Trophoblast cell (in vitro differentiated cells and primary cell): Measurements from ENCODE around the gene ERBB2.

Experiments
- DNase-seq, 2 donors: peaks; one replicate each; pipeline ENCODE4 v3.0.0-alpha.2; 2016
- H2AFZ ChIP-seq: 2 replicates; pipeline ENCODE4 v1.6.1; 2013; ENCODE audit warnings: low read length, moderate library complexity, mild to moderate bottlenecking; ENCODE audit not compliant: insufficient read depth, poor library complexity
- H2AK5ac ChIP-seq: 2 replicates; pipeline ENCODE4 v1.6.1; 2013; ENCODE audit warnings: mild to moderate bottlenecking, low read length
- H2BK120ac ChIP-seq: 2 replicates; pipeline ENCODE4 v1.6.1; 2013; ENCODE audit warnings: low read length, mild to moderate bottlenecking, moderate library complexity; ENCODE audit not compliant: insufficient read depth, poor library complexity
- H2BK12ac ChIP-seq: 2 replicates; pipeline ENCODE4 v1.6.1; 2013; ENCODE audit warnings: mild to moderate bottlenecking, low read length, moderate library complexity
- H2BK5ac ChIP-seq: 2 replicates; pipeline ENCODE4 v1.6.1; 2013; ENCODE audit warnings: low read length, low read depth, moderate library complexity, mild to moderate bottlenecking; ENCODE audit not compliant: poor library complexity
- H3K14ac ChIP-seq: 2 replicates; pipeline ENCODE4 v1.6.1; 2013; ENCODE audit warnings: mild to moderate bottlenecking, low read length
- H3K18ac ChIP-seq: 2 replicates; pipeline ENCODE4 v1.6.1; 2013; ENCODE audit warnings: mild to moderate bottlenecking, low read length
- H3K23ac ChIP-seq: 2 replicates; pipeline ENCODE4 v1.6.1; 2013; ENCODE audit warnings: low read length
- H3K27ac ChIP-seq: 2 replicates; pipeline ENCODE4 v1.5.1; 2013; ENCODE audit warnings: low read depth, mild to moderate bottlenecking, inconsistent platforms, low read length, moderate library complexity
- H3K27me3 ChIP-seq: 2 replicates; pipeline ENCODE4 v1.6.1; 2013; ENCODE audit warnings: inconsistent platforms, mild to moderate bottlenecking, low read length, moderate library complexity; ENCODE audit not compliant: insufficient read depth
- H3K36me3 ChIP-seq, 2 experiments: 1 replicate in 1 of 2; 2 replicates in 1 of 2; pipeline ENCODE4 v1.6.1; 2013; ENCODE audit warnings: low read length in 2 of 2, mild to moderate bottlenecking in 2 of 2, moderate library complexity in 1 of 2; ENCODE audit not compliant: insufficient read depth in 2 of 2, control insufficient read depth in 1 of 2
- H3K4ac ChIP-seq: 2 replicates; pipeline ENCODE4 v1.6.1; 2013; ENCODE audit warnings: low read depth, mild to moderate bottlenecking, low read length, moderate library complexity
- H3K4me1 ChIP-seq, 2 experiments: 1 replicate in 1 of 2; 2 replicates in 1 of 2; pipeline ENCODE4 v1.6.1; 2013; ENCODE audit warnings: low read length in 2 of 2, mild to moderate bottlenecking in 2 of 2, moderate library complexity in 1 of 2; ENCODE audit not compliant: insufficient read depth in 2 of 2, control insufficient read depth in 1 of 2
- H3K4me2 ChIP-seq: 2 replicates; pipeline ENCODE4 v1.6.1; 2013; ENCODE audit warnings: inconsistent platforms, mild to moderate bottlenecking, low read length, moderate library complexity
- H3K4me3 ChIP-seq: 2 replicates; pipeline ENCODE4 v1.5.1; 2013; ENCODE audit warnings: mild to moderate bottlenecking, low read depth, low read length, inconsistent platforms
- H3K79me1 ChIP-seq: one replicate; pipeline ENCODE4 v1.6.1; 2013; ENCODE audit warnings: low read length
- H3K79me2 ChIP-seq: 2 replicates; pipeline ENCODE4 v1.6.1; 2013; ENCODE audit warnings: low read length, mild to moderate bottlenecking; ENCODE audit not compliant: control insufficient read depth, insufficient read depth, poor library complexity
- H3K9ac ChIP-seq: 2 replicates; pipeline ENCODE4 v1.6.1; 2013; ENCODE audit warnings: mild to moderate bottlenecking, low read length
- H3K9me3 ChIP-seq: 2 replicates; pipeline ENCODE4 v1.6.1; 2013; ENCODE audit warnings: low read depth, mild to moderate bottlenecking, control low read depth, inconsistent platforms, low read length; ENCODE audit not compliant: insufficient read depth
- H4K12ac ChIP-seq: 2 replicates; pipeline ENCODE4 v1.6.1; 2013; ENCODE audit warnings: low read depth, mild to moderate bottlenecking, low read length, moderate library complexity
- H4K8ac ChIP-seq: 2 replicates; pipeline ENCODE4 v1.6.1; 2013; ENCODE audit warnings: low read depth, mild to moderate bottlenecking, low read length, moderate library complexity
- H4K91ac ChIP-seq: one replicate; pipeline ENCODE4 v1.6.1; 2013; ENCODE audit warnings: low read depth, mild to moderate bottlenecking, low read length, moderate library complexity
- WGBS: extraction: QIAGEN DNeasy Blood & Tissue Kit; methylation state at CpG from one replicate; pipeline ENCODE4 v1.1.7; 2013; ENCODE audit warnings: missing lambda C conversion rate; ENCODE audit not compliant: insufficient read length, insufficient coverage; ENCODE audit errors: extremely low coverage; 5-methylcytosine and 5-hydroxymethylcytosine counted together

The ERBB2 gene

GRCh38 chr17:39744075-39744835, 44.4 kb downstream of the ERBB2 start:
- no CpG with 5 or more reads among the region's 16 CpGs for WGBS
- no peak overlapping the region for H4K12ac ChIP-seq
- H3K27me3 ChIP-seq: no peaks in the 10 kb centered on the region
- no peak overlapping the region for H2AFZ ChIP-seq
- no peak overlapping the region for H4K8ac ChIP-seq
- peaks cover 12 to 13% of the 10 kb centered on the region in 2 experiments for H3K4me1 ChIP-seq
- H3K27ac ChIP-seq: no peak overlapping the region
- no peaks in the 10 kb centered on the region for H3K9me3 ChIP-seq
- H3K18ac ChIP-seq: no peak overlapping the region
- no peak overlapping the region for H3K14ac ChIP-seq
- H2BK120ac ChIP-seq: no peak overlapping the region
- no peak overlapping the region for H3K4me2 ChIP-seq
- no peak overlapping the region for H2BK12ac ChIP-seq
- no peak overlapping the region for H2AK5ac ChIP-seq
- no peak overlapping the region for H3K4me3 ChIP-seq
- peaks cover 12% of the 10 kb centered on the region for H3K79me1 ChIP-seq
- no peak overlapping the region for H3K4ac ChIP-seq
- peaks cover 8% of the 10 kb centered on the region for H3K79me2 ChIP-seq
- no peak for DNase-seq
- H3K23ac ChIP-seq: no peak overlapping the region
- H4K91ac ChIP-seq: no peak overlapping the region
- peaks cover 32 to 34% of the 10 kb centered on the region in 2 experiments for H3K36me3 ChIP-seq
- no peak overlapping the region for H2BK5ac ChIP-seq
- H3K9ac ChIP-seq: no peak overlapping the region

- peaks cover 32 to 34% of the 10 kb centered on the region in 2 experiments for H3K36me3 ChIP-seq
- no peak overlapping the region for H2AK5ac ChIP-seq
Observed at GRCh38 chr17:39744836-39745215, 45.0 kb downstream of the ERBB2 start.

GRCh38 chr17:39745335-39746144, 45.7 kb downstream of the ERBB2 start:
- DNase-seq: no peak
- Histone ChIP-seq H3K9me3 (no peaks in the 10 kb centered on the region), H2AFZ (no peak overlapping the region), H3K18ac (no peak overlapping the region), H3K4me1 (peaks cover 3 to 7% of the 10 kb centered on the region in 2 experiments), H3K79me1 (peaks cover 2% of the 10 kb centered on the region), H3K36me3 (peaks cover 32 to 34% of the 10 kb centered on the region in 2 experiments), H4K12ac (no peak overlapping the region), H3K27ac (no peak overlapping the region), H3K23ac (no peak overlapping the region), H3K14ac (no peak overlapping the region), H3K9ac (no peak overlapping the region), H2AK5ac (no peak overlapping the region), H2BK5ac (no peak overlapping the region), H2BK120ac (no peak overlapping the region), H2BK12ac (no peak overlapping the region), H3K27me3 (no peaks in the 10 kb centered on the region), H3K4me2 (no peak overlapping the region), H3K4ac (no peak overlapping the region), H3K4me3 (no peak overlapping the region), H4K8ac (no peak overlapping the region), H3K79me2 (no peaks in the 10 kb centered on the region), H4K91ac (no peak overlapping the region)
- no CpG with 5 or more reads among the region's 23 CpGs for WGBS

More at GRCh38 chr17:39744836-39745215, 45.0 kb downstream of the ERBB2 start:
- no peak overlapping the region for H2BK12ac ChIP-seq
- H3K14ac ChIP-seq: no peak overlapping the region
- H3K4me2 ChIP-seq: no peak overlapping the region
- no peaks in the 10 kb centered on the region for H3K27me3 ChIP-seq
- no peaks in the 10 kb centered on the region for H3K9me3 ChIP-seq
- peaks cover 7% of the 10 kb centered on the region in 2 experiments for H3K4me1 ChIP-seq
- H3K18ac ChIP-seq: no peak overlapping the region
- H3K79me1 ChIP-seq: peaks cover 9% of the 10 kb centered on the region
- no peak overlapping the region for H4K91ac ChIP-seq
- peaks cover 6% of the 10 kb centered on the region for H3K79me2 ChIP-seq
- no CpG with 5 or more reads among the region's 8 CpGs for WGBS
- no peak overlapping the region for H4K12ac ChIP-seq
- no peak overlapping the region for H4K8ac ChIP-seq
- H3K9ac ChIP-seq: no peak overlapping the region
- no peak overlapping the region for H3K4ac ChIP-seq
- no peak overlapping the region for H3K23ac ChIP-seq
- H3K27ac ChIP-seq: no peak overlapping the region
- no peak for DNase-seq
- H2AFZ ChIP-seq: no peak overlapping the region
- no peak overlapping the region for H2BK5ac ChIP-seq
- H3K4me3 ChIP-seq: no peak overlapping the region
- no peak overlapping the region for H2BK120ac ChIP-seq

GRCh38 chr17:39746145-39746461, 46.2 kb downstream of the ERBB2 start:
- Histone ChIP-seq H3K4me2 (no peak overlapping the region), H2BK12ac (no peak overlapping the region), H4K91ac (no peak overlapping the region), H3K14ac (no peak overlapping the region), H3K36me3 (peaks cover 32 to 34% of the 10 kb centered on the region in 2 experiments), H3K79me1 (peaks cover 2% of the 10 kb centered on the region), H3K9ac (no peak overlapping the region), H3K27ac (no peak overlapping the region), H3K4ac (no peak overlapping the region), H4K12ac (no peak overlapping the region), H3K79me2 (no peaks in the 10 kb centered on the region), H2BK120ac (no peak overlapping the region), H2BK5ac (no peak overlapping the region), H3K18ac (no peak overlapping the region), H3K4me1 (peaks cover 3 to 7% of the 10 kb centered on the region in 2 experiments), H2AFZ (no peak overlapping the region), H3K4me3 (no peak overlapping the region), H2AK5ac (no peak overlapping the region), H3K27me3 (no peaks in the 10 kb centered on the region), H3K9me3 (no peaks in the 10 kb centered on the region), H4K8ac (no peak overlapping the region), H3K23ac (no peak overlapping the region)
- no CpG with 5 or more reads among the region's 7 CpGs for WGBS
- no peak for DNase-seq
